DOHH2 (cell line): ENCODE results near the gene C20orf144.

ENCODE experiments used
- H3F3A ChIP-seq: fragments of 200-600 bp; sonication (generic), shearing (Covaris generic); 2 replicates; pipeline ENCODE4 v1.6.0; 2016; ENCODE audit warnings: antibody characterized with exemption, mild to moderate bottlenecking; ENCODE audit not compliant: control insufficient read depth, insufficient read depth
- H3K27ac ChIP-seq: fragments of 200-600 bp; sonication (generic); 2 replicates; pipeline ENCODE4 v1.5.1; 2014; ENCODE audit warnings: low read depth, mild to moderate bottlenecking, low read length, moderate library complexity
- H3K27me3 ChIP-seq: fragments of 200-600 bp; sonication (generic); 2 replicates; pipeline ENCODE4 v1.6.1; 2014; ENCODE audit warnings: mild to moderate bottlenecking, low read length, mixed read lengths; ENCODE audit not compliant: control insufficient read depth
- H3K36me3 ChIP-seq: fragments of 200-600 bp; sonication (generic); 2 replicates; pipeline ENCODE4 v1.6.1; 2014; ENCODE audit warnings: mild to moderate bottlenecking, low read length, moderate library complexity, mixed read lengths; ENCODE audit not compliant: control insufficient read depth
- H3K4me1 ChIP-seq: fragments of 200-600 bp; sonication (generic); 2 replicates; pipeline ENCODE4 v1.6.1; 2014; ENCODE audit warnings: mild to moderate bottlenecking, low read length, mixed read lengths; ENCODE audit not compliant: control insufficient read depth
- H3K4me2 ChIP-seq: fragments of 200-600 bp; sonication (generic); 2 replicates; pipeline ENCODE4 v1.6.0; 2014; ENCODE audit warnings: mild to moderate bottlenecking, low read length, moderate library complexity
- H3K4me3 ChIP-seq: fragments of 200-600 bp; sonication (generic); 2 replicates; pipeline ENCODE4 v1.5.1; 2014; ENCODE audit warnings: mild to moderate bottlenecking, low read length, mixed read lengths
- H3K79me2 ChIP-seq: fragments of 200-600 bp; sonication (generic); 2 replicates; pipeline ENCODE4 v1.6.1; 2014; ENCODE audit warnings: mild to moderate bottlenecking, low read length, mixed read lengths; ENCODE audit not compliant: control insufficient read depth
- H3K9me2 ChIP-seq: fragments of 200-600 bp; sonication (generic); replicated peaks from 2 replicates; pipeline ENCODE4 v1.6.1; 2014; ENCODE audit warnings: mild to moderate bottlenecking, low read length, mixed read lengths; ENCODE audit not compliant: control insufficient read depth
- H3K9me3 ChIP-seq: fragments of 200-600 bp; sonication (generic); 2 replicates; pipeline ENCODE4 v1.6.1; 2014; ENCODE audit warnings: antibody characterized with exemption, low read length, mixed read lengths; ENCODE audit not compliant: control insufficient read depth, insufficient read depth
- H4K20me1 ChIP-seq: fragments of 200-600 bp; sonication (generic); 2 replicates; pipeline ENCODE4 v1.6.0; 2014; ENCODE audit warnings: low read depth, mild to moderate bottlenecking, antibody characterized with exemption, low read length, moderate library complexity; ENCODE audit not compliant: control insufficient read depth, insufficient read depth
- CTCF ChIP-seq: fragments of 200-600 bp; sonication (generic); IDR thresholded peaks from one replicate; pipeline ENCODE4 v1.5.1; 2014; ENCODE audit warnings: antibody characterized with exemption, mild to moderate bottlenecking, low read depth, low read length; ENCODE audit not compliant: poor library complexity, severe bottlenecking
- EZH2phosphoT487 ChIP-seq: fragments of 200-600 bp; sonication (generic); IDR thresholded peaks from 2 replicates; pipeline ENCODE4 v1.6.1; 2017; ENCODE audit warnings: borderline replicate concordance, mild to moderate bottlenecking, antibody characterized with exemption, low read length, moderate library complexity, mixed read lengths

C20orf144 gene

GRCh38 chr20:33672426-33673113 is 10.4 kb downstream of the C20orf144 start:
- H3K79me2 ChIP-seq = peaks cover 21% of the 10 kb centered on the region
- H3K27me3 ChIP-seq = no peaks in the 10 kb centered on the region
- peaks cover 48% of the 10 kb centered on the region for H3K4me1 ChIP-seq
- H3K9me3 ChIP-seq = no peaks in the 10 kb centered on the region
- peaks cover 25% of the 10 kb centered on the region for H3F3A ChIP-seq
- H3K36me3 ChIP-seq = peaks cover 44% of the 10 kb centered on the region
- H3K4me3 ChIP-seq = no peak overlapping the region; the same call in 1 of the 2 replicates
- H3K27ac ChIP-seq = no peak overlapping the region
- TF ChIP-seq EZH2phosphoT487 (no peak), CTCF (no peak)
- peaks cover 4% of the 10 kb centered on the region; the same call in 1 of the 2 replicates for H4K20me1 ChIP-seq
- peak overlapping the region; percentile 93 for H3K4me2 ChIP-seq
- no peaks in the 10 kb centered on the region for H3K9me2 ChIP-seq

- H3K27ac ChIP-seq = no peak overlapping the region
- H3K9me3 ChIP-seq = no peaks in the 10 kb centered on the region
- H3K79me2 ChIP-seq = peaks cover 18% of the 10 kb centered on the region
- peak overlapping the region; percentile 93 for H3K4me2 ChIP-seq
- H3K4me1 ChIP-seq = peaks cover 45% of the 10 kb centered on the region
- no peak for TF ChIP-seq CTCF
- TF ChIP-seq EZH2phosphoT487 = no peak
- peaks cover 28% of the 10 kb centered on the region for H3F3A ChIP-seq
- H3K36me3 ChIP-seq = peaks cover 48% of the 10 kb centered on the region
- no peaks in the 10 kb centered on the region for H3K27me3 ChIP-seq
- peak overlapping the region; percentile 84 for H3K4me3 ChIP-seq
- H4K20me1 ChIP-seq = peaks cover 4% of the 10 kb centered on the region; the same call in 1 of the 2 replicates
- H3K9me2 ChIP-seq = no peaks in the 10 kb centered on the region
Observed at GRCh38 chr20:33673114-33673409, 10.9 kb downstream of the C20orf144 start.

GRCh38 chr20:33673410-33674293 is 11.5 kb downstream of the C20orf144 start:
- peaks cover 13% of the 10 kb centered on the region for H3K79me2 ChIP-seq
- H3K27ac ChIP-seq = no peak overlapping the region
- no peaks in the 10 kb centered on the region for H3K27me3 ChIP-seq
- H3K36me3 ChIP-seq = peaks cover 48% of the 10 kb centered on the region
- TF ChIP-seq CTCF (no peak), EZH2phosphoT487 (no peak)
- H3K9me2 ChIP-seq = no peaks in the 10 kb centered on the region
- no peaks in the 10 kb centered on the region for H3K9me3 ChIP-seq
- H3K4me3 ChIP-seq = peak overlapping the region; percentile 84
- H3K4me1 ChIP-seq = peaks cover 40% of the 10 kb centered on the region
- H3F3A ChIP-seq = peaks cover 31% of the 10 kb centered on the region
- H3K4me2 ChIP-seq = peak overlapping the region; percentile 93
- peaks cover 4% of the 10 kb centered on the region; the same call in 1 of the 2 replicates for H4K20me1 ChIP-seq
